OCI-LY7 (cell line): ENCODE data around the gene IRGQ.

Experiments used
- EZH2phosphoT487 ChIP-seq: fragments of 200-600 bp; sonication (generic); IDR thresholded peaks from 2 replicates; pipeline ENCODE4 v1.6.1; 2018; ENCODE audit warnings: low read depth, borderline replicate concordance, mild to moderate bottlenecking, mixed run types, antibody characterized with exemption, low read length, moderate library complexity, mixed read lengths
- TF ChIP-seq, protein P1 (sequence below): fragments of 200-600 bp; sonication (generic); conservative IDR thresholded peaks from 2 replicates; pipeline ENCODE4 v1.5.1; 2014; ENCODE audit warnings: mild to moderate bottlenecking, antibody characterized with exemption, low read length, moderate library complexity, mixed read lengths

DNA sequence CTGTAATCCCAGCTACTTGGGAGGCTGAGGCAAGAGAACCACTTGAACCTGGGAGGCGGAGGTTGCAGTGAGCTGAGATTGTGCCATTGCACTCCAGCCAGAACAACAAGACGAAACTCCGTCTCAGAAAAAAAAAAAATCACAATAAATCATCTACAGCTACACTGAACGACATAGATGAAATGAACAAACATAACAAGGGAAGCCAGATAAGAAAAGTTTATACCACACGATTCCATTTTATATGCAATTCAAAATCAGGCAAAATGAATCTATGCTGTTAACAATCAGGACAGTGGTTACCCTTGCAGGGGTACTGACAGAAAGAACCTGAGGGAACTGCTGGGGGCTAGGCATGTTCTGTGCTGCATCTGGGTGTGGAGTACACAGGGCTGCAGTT is 26.3 kb downstream of the IRGQ start:
- TF ChIP-seq, protein P1, sequence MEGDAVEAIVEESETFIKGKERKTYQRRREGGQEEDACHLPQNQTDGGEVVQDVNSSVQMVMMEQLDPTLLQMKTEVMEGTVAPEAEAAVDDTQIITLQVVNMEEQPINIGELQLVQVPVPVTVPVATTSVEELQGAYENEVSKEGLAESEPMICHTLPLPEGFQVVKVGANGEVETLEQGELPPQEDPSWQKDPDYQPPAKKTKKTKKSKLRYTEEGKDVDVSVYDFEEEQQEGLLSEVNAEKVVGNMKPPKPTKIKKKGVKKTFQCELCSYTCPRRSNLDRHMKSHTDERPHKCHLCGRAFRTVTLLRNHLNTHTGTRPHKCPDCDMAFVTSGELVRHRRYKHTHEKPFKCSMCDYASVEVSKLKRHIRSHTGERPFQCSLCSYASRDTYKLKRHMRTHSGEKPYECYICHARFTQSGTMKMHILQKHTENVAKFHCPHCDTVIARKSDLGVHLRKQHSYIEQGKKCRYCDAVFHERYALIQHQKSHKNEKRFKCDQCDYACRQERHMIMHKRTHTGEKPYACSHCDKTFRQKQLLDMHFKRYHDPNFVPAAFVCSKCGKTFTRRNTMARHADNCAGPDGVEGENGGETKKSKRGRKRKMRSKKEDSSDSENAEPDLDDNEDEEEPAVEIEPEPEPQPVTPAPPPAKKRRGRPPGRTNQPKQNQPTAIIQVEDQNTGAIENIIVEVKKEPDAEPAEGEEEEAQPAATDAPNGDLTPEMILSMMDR: no peak
- TF ChIP-seq EZH2phosphoT487: no peak
